GM18498 (cell line): ENCODE measurements around the gene TBX4.
"Not testable (repeated sequence)": the region's sequence is repeated elsewhere in the genome, so short reads cannot be mapped to it uniquely, and the experiment has no call there.

Source experiments
- ATAC-seq: cut with Tn5 transposase; IDR thresholded peaks from one replicate; pipeline ENCODE4 v1.9.1; 2021; ENCODE audit warnings: mild to moderate bottlenecking, moderate library complexity; ENCODE audit not compliant: unreplicated experiment

TBX4 gene

DNA sequence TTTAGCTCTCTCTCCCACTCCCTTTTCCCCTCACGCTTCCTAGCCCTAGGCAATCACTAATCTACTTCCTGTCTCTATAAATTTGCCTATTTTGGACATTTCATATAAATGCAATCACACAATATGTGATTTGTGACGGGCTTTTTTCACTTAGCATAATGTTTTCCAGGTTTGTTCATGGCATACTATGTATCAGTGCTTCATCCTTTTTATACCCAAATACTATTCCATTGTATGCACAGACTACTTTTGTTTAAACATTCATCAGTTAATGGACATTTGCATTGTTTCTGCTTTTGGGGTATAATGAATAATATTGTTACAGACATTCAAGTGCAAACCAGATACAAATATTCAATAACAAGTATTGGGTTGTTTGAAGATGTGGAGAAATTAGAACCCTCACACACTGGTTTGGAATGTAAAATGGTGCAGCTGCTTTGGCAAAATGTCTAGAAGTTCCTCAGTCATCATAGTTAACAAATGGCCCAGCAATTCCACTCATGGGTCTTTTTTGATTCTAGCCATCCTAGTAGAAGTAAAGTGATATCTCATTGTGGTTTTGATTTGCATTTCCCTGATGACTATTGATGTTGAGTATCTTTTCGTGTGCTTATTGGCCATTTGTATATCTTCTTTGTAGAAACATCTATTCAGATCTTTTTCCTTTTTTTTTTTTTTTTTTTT is 67.7 kb downstream of the TBX4 start:
- ATAC-seq = no peak

- no peak for ATAC-seq
Measured at GRCh38 chr17:61520897-61521296, 68.7 kb downstream of the TBX4 start.

DNA sequence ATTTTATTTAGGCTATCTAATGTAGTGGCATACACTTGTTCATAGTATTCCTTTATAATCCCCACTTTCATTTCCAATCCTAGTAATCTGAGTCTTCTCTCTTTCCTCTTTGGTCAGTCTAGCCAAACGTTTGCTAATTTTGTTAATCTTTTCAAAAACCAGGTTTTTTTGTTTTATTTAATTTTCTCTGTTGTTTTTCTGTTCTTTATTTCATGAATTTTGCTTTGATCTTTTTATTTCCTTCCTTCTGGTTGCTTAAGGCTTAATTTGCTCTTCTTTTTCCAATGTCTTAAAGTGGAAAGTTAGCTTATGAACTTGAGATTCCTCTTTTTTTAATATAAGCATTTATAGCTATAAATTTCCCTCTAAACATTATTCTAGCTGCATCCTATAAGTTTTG is 69.9 kb downstream of the TBX4 start:
- ATAC-seq = no peak

- no peak for ATAC-seq
Measured at GRCh38 chr17:61524319-61524718, 72.1 kb downstream of the TBX4 start.

GRCh38 chr17:61527441-61527840 is 75.2 kb downstream of the TBX4 start:
- ATAC-seq = not testable (repeated sequence)

GRCh38 chr17:61528171-61528570 is 75.9 kb downstream of the TBX4 start:
- ATAC-seq = no peak

- ATAC-seq = no peak
Measured at GRCh38 chr17:61531223-61531622, 79.0 kb downstream of the TBX4 start.

GRCh38 chr17:61532826-61533225 is 80.6 kb downstream of the TBX4 start:
- no peak for ATAC-seq

- no peak for ATAC-seq
Measured at GRCh38 chr17:61533797-61534196, 81.6 kb downstream of the TBX4 start.

DNA sequence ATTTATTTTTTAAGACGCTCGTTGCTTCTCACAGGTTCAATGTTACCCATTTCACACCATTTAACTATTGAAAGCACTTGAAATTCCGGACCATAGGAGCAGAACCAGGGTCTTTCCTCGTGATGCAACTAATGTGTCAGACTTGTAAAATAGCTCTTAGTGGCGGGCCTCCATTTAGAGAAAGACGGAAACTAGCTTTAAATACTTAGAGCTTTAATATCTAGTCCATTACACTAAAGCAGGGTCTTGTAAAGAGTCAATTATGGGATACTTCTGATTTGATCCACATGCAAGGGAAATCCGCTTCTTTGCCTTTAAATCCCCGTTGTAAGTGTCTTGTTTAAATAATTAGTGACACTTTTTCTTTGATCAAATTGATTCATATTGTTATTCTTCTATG is 82.2 kb downstream of the TBX4 start:
- ATAC-seq = no peak
